ENCODE measurements around the gene NTM.

Gene NTM

DNA sequence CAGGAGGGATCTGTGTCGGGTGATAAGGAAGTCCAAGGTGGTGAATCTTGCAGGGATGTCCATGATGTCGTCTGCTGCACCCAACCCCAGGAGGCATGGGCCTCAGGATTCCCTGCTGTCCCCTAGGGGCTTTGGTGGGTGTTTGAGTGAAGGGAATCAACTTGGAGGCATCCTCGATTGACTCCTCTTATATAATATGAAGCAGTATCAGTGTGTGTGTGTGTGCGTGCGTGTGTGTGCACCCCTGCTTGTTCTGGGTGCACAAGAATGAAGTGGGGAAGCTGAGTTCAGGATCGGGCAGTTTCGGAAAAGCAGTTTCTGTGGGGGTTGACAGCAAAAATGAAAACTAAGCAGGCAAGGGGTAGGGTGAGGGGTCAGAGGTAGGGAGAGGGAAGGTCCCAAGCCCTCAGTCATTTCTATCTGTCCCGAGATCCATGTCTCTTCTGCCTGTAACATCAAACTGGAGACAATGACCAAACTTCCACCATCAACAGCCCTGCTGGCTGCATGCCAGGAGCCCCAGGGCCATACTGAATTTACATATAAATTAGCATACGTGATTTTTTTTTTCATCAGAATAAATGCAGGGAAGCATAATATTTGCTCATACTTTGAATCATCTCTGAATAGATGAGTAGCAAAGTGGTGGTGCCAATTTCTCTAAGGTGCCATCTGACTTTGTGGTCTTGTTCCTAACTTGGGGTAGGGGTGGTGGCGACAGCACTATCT lies 2.0 kb downstream of the NTM start:
- FAIRE-seq = no peak
- no peak for DNase-seq (ENCODE audit: extremely low spot score, insufficient read length, low read depth)

DNA sequence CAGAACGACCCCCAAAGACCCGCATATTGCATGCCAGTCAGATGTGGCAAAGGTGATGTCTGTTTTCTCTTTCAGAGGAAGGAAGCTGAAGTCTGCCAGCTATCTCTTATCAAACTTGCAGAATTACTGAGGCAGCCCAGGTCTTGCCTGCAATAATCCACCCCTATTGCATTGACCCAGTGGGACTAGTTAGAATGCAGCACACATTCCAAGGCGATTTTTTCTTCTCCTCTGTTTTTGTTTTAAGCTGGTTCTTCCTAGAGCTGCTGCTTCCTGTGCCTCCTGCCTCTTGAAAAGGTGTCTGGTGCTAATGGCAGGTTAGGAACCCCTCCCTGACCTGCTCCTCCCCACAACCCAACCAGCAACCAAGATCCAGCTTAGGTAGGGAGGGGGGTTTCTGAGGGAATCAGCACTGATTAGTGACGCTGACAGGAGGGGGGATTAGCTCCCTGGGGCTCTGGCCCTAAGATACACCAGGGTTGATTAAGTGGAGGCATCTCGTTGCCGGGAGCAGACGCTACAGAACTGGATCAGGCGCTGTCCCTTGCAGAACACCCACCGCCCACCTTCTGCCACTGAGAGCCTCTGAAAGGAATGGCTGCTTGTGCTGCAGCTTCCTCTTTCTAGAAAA lies 2.8 kb downstream of the NTM start:
- DNase-seq (ENCODE audit: extremely low spot score, insufficient read length, low read depth) = no peak
- FAIRE-seq = no peak

DNA sequence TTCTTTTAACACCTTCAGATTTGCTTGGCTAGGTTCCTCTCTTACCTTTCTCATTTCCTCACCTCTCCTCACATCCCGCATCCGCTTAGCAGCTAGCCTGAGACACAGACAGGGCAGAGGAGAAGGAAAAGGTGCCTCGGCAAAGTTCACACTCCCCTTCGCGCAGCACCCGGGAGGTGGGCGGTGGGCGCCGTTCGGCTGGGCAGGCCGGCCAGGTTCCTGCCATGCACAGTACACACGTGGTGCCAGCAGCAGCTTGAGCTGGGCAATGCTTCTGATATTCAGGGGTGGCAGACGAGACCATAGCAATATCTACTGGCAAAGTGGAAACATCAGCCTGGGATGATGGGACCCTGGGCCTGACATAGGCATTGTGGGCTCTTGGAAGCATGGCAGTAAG lies 3.3 kb downstream of the NTM start:
- DNase-seq (ENCODE audit: extremely low spot score, insufficient read length, low read depth) = no peak
- FAIRE-seq = no peak

DNA sequence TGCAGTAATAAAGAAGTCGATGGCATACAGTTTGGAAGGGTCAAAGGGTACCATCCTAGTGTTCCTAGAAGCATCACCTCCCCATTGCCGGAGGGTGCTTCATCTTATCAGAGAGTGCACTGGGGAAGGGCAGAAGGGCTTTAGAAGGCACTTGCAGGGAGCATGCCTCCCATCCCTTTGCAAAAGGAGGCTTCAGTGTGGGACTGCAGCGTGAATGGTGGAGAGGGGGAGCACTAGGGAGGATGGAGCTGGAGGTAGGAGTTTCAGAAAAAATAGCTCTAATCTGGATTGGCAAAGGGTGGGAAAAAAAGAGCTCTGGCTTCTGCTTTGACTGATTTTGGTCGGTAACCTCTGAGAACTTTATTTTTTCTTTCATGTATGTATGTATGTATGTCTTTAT lies 5.0 kb downstream of the NTM start:
- no peak for DNase-seq (ENCODE audit: extremely low spot score, insufficient read length, low read depth)
- no peak for FAIRE-seq

DNA sequence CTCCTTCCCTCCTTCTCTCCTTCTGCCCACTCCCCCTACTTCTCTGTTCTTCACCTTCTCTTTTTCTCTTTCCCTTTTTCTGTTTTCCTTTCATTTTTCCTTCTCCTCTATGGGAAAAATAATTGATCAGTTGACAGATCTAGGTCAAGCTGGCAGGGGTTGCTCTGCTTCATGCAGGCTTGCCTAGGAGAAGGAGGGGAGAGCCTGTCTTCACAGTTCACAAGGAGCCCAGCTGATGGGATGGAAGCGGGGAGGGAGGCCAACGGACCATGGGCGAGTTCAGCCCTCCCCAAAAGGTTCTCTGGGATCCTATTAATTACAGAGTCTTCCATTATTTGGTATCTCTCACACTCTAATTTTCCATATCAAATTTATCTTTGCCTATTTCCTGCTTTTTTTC lies 5.5 kb downstream of the NTM start:
- no peak for DNase-seq (ENCODE audit: extremely low spot score, insufficient read length, low read depth)
- no peak for FAIRE-seq

DNA sequence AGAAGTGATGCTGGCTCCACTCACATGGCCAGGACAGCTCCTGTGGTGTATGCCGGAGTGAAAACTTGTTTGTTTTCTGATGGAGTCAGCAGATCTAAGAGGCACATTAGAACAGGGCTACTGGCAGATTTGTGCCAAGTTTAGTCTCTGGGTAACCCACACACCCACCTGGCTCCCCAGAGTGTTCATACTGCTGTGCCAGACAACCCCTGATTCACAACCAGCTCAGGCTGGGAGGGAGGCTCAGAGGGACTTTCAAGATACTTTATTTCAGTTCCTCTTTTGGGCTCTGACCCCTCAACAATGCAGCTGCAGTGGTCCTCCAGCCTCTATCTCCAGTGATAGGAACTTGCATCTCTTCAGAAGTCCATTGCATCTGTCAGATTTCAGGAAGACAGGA lies 8.5 kb downstream of the NTM start:
- DNase-seq (ENCODE audit: extremely low spot score, insufficient read length, low read depth) = no peak
- FAIRE-seq = no peak

DNA sequence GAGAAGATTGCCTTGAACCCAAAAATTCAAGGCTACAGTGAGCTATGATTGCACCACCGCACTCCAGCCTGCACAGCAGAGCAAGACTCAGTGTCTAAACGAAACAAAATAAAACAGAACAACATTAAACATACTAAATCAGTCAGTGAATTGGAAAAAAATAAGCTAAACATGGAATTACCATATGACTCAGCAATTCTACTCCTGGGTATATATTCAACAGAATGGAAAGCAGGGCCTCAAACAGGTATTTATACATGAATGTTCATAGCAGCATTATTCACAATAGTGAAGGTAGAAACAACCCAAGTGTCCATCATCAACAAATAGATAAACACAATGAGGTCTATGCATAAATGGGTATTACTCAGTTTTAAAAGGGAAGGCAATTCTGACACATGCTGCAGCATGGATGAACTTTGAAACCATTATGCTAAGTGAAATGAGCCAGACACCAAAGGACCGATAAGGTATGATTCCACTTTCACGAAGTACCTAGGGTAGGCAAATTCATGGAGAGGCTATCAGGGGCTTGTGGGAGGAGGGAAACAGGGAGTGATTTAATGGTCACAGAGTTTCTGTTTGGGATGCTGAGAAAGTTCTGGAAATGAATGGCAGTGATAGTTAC lies 15.5 kb downstream of the NTM start:
- DNase-seq (ENCODE audit: extremely low spot score, insufficient read length, low read depth) = no peak

DNA sequence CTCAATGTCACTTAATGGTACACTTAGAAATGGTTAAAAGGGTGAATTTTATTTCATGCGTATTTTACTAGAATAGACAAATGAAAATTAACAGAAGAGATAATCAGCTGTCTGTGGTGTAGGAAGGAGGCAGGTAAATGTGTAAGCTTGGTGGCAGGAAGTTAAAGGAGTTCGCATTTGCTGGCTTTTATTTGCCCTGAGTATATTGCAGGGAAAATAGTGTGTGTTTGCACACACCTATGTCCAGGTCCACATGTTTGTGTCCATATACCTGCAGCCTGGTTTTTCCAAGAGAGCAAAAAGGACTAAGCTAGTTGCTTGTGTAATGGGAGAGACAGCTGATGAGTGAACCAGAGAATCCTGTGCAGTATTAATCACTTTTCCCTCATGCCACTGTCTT lies 16.0 kb downstream of the NTM start:
- no peak for DNase-seq (ENCODE audit: extremely low spot score, insufficient read length, low read depth)
- FAIRE-seq = no peak

More for the DNA sequence above, 15.5 kb downstream of the NTM start:
- no peak for FAIRE-seq

DNA sequence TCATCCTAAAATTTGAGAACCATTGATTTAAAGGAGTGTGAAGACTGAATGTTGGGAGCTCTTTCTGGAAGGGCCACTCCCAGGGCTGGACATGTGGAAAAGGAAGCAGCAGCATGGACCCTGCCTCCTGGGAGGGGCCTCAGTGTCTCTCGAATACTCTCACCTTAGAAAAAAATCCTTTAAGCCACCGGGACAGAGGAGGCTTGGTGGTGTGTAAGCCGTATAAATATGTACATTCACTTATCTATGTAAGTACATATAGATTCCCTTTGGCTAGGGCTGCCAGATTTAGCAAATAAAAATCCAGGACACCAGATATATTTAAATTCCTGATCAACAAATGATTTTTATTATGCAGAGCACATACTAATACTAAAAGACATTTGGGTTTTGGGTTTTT lies 17.6 kb downstream of the NTM start:
- FAIRE-seq (no peak), DNase-seq (ENCODE audit: extremely low spot score, insufficient read length, low read depth) (no peak)

DNA sequence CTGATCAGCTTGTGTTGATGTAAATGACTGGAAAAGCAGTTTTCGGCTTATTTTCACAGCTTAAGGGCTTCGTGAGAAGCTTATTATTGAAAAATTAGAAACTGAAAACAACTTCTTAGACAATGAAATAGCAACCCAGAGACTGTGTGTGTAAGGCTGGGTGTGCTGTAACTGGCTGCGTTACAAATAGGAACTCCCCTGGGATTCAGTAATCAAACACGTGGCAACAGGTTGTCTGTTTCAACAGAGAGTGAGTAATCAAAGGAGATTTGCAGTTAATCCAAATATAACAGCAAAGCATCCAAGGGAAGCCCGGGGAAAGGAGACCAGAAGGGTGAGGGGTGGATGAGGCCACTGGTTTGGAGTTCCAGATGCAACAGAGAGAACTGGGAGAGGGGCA lies 19.2 kb downstream of the NTM start:
- no peak for FAIRE-seq
- no peak for DNase-seq (ENCODE audit: extremely low spot score, insufficient read length, low read depth)

DNA sequence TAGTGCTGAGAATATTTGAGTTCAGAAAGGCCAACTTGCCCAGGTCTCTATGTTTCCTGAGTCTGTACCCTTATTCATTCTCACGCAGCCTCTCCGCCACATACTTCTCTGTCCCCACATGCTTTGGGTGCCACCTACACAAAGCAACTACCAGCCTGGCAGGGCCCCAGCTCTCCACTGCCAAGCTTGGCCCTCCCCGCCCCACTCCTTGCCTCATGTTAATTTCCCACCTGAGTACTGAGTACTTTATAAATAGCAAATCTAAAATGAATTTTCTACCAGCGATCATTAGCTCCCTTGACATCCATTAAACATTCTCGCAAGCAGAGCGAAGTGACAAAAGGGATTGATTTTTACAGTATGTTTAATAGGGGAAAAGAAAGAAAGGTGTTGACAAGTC lies 20.8 kb downstream of the NTM start:
- no peak for FAIRE-seq
- no peak for DNase-seq (ENCODE audit: extremely low spot score, insufficient read length, low read depth)

DNA sequence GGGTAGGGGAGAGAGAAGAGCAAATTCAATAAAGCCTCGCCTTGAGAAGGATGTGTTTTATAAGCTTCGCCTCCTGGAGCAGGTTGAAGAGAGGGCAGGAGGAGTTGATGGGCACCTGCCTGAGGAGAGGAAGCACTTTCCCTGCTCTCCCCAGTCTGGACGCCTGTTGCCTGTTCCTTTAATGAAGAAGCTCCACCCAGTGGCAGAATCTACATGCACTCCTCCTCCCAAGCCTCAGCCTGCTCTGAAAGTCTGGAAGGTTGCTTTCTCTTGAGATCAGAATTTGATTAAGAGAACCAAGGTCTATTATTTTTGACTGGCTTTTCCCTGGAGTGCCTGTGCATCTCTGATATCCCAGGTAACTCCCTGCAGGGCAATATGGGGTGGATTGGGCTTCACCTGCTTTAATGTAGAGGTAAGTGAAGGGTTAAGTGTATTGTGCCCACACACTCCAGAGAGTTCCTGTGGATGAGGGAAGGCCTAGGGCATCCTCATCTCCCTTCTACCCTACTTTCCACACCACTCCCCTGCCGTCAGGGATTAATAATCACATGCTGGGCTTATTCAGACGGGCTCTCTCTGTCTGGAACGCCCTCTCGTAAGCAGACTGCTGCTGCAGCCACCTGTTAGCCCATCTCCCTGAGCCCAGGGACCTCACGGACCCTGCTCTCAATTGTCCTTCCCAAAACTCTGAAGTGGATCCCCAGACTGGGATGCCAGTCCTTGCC lies 22.3 kb downstream of the NTM start:
- DNase-seq (ENCODE audit: extremely low spot score, insufficient read length, low read depth) (no peak), FAIRE-seq (no peak)

DNA sequence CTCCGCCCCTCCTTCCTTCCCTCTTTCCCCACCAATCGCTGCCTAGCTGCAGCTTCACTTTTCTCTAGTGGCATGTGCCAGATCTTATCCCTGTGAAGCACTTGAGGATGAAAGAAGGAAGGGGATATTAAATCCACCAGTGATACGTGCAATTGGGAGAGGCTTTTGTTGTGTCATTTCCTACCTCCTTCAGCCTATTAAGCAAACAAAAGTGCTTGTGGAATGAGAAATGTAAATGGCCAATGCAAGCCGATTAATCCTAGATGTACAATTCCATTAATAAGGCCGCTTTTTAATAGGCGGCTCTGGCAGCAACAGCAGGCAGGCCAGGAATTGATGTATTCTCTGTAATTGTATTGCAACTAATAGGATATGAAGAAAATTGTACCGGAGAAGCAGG lies 23.3 kb downstream of the NTM start:
- DNase-seq (ENCODE audit: extremely low spot score, insufficient read length, low read depth) (no peak), FAIRE-seq (no peak)

DNA sequence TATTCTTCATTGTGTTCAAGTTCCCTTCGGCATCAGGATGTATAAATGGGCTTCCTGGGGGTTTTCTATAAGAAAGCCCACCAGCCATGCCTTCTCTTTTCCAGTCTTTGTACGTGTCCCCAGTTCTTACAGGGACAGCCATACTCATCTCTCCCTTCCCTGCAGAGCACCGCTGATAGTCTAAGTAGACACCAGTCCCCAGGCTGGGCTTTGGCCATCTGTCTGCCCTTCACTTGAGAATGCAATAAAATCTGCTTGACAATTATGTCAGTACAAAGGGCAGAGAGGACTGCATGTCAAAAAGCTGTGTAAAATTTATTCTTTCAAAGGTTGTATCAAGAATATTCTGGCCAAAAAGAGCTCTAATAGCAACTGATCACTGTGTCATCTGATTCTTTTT lies 27.3 kb downstream of the NTM start:
- no peak for FAIRE-seq

DNA sequence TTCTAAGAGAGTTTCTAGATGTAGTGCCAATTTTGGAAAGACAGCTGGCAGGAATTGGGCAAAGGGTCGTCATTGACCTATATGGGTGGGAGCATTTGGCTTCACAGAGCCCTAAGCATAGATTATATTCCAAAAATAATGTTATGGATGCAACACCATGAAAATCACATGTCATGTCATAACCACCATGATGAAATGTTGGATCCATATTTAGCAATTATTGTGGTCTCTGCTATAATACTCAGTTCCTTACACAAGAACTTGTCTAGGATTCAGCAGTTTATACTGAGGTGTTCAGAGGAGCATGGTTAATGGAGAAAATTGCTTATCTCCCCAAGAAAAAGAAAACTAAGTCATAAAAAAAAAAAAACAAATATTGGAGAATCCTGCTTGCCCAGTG lies 31.6 kb downstream of the NTM start:
- FAIRE-seq = no peak
- no peak for DNase-seq (ENCODE audit: extremely low spot score, insufficient read length, low read depth)

More for the DNA sequence above, 27.3 kb downstream of the NTM start:
- no peak for DNase-seq (ENCODE audit: extremely low spot score, insufficient read length, low read depth)

DNA sequence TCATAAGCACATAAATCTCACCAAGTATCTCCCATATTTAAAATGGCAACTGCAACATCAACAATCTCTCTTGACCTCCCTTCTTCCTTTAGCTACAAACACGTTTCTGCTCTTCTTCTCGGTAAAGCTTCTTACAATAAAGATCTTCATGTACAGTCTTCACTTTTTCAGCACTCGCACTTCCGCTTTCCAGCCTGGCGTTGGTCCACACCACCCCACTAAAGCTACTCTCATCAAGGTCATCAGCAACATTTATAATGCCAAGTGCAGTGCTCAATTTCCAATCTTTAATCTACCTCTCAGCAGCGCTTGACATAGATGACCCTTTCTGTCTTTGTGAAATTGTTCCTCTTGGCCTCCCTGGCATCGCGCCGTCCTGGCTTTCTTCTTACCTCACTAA lies 33.6 kb downstream of the NTM start:
- FAIRE-seq (no peak), DNase-seq (ENCODE audit: extremely low spot score, insufficient read length, low read depth) (no peak)

DNA sequence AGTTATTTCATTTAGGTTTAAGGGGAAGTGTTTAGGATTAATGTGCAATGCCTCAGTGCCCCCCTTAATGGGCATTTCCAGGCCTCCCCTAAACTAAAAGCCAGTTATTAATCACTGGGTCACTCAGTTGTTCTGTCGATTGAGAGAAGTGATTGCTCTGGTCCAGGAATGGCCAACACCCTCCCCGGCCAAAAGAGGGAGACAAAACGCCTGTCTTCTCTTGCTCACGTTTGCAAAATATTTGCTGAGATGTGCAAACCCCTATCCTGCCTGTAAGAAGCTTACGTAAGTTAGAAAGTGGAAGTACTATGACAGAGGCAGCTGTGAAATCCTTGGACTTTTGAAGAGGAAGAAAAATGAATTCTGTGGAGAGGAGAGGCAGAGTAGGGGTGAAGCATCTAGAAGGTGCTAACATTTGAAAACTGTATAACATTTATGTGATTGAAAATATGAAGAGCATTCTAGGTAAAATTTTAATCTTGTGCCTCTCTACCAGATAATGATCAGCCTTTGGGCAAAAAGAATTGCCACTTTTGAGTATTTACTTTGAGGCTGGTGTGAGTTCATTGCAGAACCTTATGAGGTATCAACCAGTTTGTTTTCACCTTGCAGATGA lies 37.7 kb downstream of the NTM start:
- DNase-seq (ENCODE audit: extremely low spot score, insufficient read length, low read depth) (no peak), FAIRE-seq (no peak)

DNA sequence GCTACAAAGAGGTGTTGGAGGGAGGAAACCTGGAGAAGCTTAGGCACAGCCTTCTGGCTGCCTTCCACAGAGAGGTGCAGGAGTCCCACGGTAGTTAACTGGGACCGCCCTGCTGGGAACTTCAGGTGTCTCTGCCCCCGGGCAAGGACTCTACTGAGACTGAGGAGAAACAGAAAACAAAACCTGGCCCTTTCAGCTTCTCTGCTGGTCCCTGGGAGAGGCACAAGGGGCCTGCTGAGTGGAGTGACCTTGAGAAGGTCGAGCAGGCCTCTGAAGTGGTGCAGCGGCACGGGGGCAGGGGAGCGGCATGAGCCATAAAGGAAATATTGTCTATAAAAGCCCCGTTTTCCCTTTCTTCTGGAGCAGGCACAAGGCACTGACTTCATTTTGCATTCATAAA lies 38.9 kb downstream of the NTM start:
- no peak for FAIRE-seq
- DNase-seq (ENCODE audit: extremely low spot score, insufficient read length, low read depth) = no peak

DNA sequence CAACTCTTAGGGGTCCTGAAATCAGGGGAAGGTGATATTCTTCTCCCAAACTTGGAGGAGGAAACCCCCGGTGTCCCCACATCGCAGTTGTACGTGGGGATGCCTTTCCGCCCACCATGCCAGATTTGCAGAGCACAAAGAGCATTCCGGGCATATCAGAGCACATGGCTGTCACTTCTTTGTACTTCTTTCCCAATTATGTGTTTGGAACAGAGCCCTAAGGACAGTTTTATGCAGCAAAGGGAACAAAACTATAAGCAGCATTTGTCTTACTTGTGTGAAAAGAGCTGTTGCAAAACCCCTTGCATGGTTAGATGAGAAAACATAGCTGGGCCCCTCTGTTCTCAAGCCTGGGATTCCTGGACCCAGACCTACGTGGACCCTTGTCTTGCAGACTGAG lies 41.2 kb downstream of the NTM start:
- FAIRE-seq (no peak), DNase-seq (ENCODE audit: extremely low spot score, insufficient read length, low read depth) (no peak)

DNA sequence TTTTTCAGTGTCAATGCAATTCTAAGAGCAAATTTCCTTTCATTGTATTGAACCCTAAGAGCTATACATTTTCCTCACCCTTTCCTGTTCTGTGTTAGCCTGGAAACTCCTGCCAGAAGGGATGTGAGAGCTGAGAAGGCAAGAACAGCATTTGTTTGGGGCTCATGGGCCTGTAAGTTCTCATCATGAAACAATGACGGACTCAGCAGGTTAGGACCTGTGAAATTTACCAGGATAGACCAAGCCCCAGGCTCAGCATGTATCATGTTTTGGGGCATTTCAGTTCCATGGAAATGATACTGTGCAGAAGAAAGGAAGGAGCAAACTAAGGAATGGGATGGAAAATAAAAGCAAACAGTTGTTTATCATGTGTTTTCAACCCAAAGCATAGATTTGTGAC lies 41.6 kb downstream of the NTM start:
- no peak for FAIRE-seq
- DNase-seq (ENCODE audit: extremely low spot score, insufficient read length, low read depth) = no peak

DNA sequence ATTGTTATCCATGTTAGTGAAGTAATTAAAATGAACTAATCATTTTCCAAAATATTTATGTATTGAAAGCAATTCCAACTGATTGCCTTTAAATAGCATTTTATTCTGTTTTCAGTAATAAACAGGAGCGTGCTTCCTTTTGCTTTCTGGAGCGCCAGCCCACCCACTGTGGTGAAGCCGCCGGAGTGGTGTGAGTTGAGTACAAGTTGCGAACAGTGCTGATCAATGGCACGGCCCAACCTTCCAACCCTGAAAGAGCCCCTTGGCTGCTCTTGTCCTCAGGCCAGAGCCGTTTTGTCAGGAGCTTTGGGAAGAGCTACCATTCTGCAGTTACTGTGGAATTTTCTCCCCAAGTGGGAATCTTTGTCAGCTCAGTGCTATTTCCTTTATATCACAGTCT lies 42.8 kb downstream of the NTM start:
- no peak for FAIRE-seq
- no peak for DNase-seq (ENCODE audit: extremely low spot score, insufficient read length, low read depth)

Measured in GM18507 (cell line).